CD4-positive, alpha-beta T cell treated with Interleukin-12 subunit alpha and Interleukin-12 subunit beta, for 1 hour (primary cell): ENCODE data around the gene NEK3.
"Not testable (repeated sequence)": the region's sequence is repeated elsewhere in the genome, so short reads cannot be mapped to it uniquely, and the experiment has no call there.

Source experiments
- DNase-seq: peaks from one replicate; pipeline ENCODE4 v3.0.0-alpha.2; 2020

Gene NEK3

GRCh38 chr13:52109116-52109670, 50.2 kb downstream of the NEK3 start:
- no peak for DNase-seq

GRCh38 chr13:52105841-52106240, 53.6 kb downstream of the NEK3 start:
- no peak for DNase-seq

- DNase-seq: no peak
Measured at GRCh38 chr13:52104624-52105023, 54.8 kb downstream of the NEK3 start.

- DNase-seq: no peak
Measured at GRCh38 chr13:52103386-52103785, 56.0 kb downstream of the NEK3 start.

GRCh38 chr13:52102423-52102822, 57.0 kb downstream of the NEK3 start:
- not testable (repeated sequence) for DNase-seq

- DNase-seq: no peak
Measured at GRCh38 chr13:52097197-52097596, 62.2 kb downstream of the NEK3 start.

GRCh38 chr13:52096748-52097147, 62.6 kb downstream of the NEK3 start:
- no peak for DNase-seq

- no peak for DNase-seq
Measured at GRCh38 chr13:52096062-52096461, 63.3 kb downstream of the NEK3 start.

- no peak for DNase-seq
Measured at GRCh38 chr13:52092087-52092486, 67.3 kb downstream of the NEK3 start.

- no peak for DNase-seq
Measured at GRCh38 chr13:52091473-52091872, 67.9 kb downstream of the NEK3 start.

GRCh38 chr13:52085421-52085820, 74.0 kb downstream of the NEK3 start:
- no peak for DNase-seq

- DNase-seq: not testable (repeated sequence)
Measured at GRCh38 chr13:52084981-52085380, 74.4 kb downstream of the NEK3 start.
